HepG2 (cell line): ENCODE results near the gene LRRC45. TPM values are rescaled to one million over a fixed set of nuclear protein-coding genes. Genes with fewer than 3 reads are reported as not detected.

Experiments
- ATM ChIP-seq: fragments of 450-650 bp; IDR thresholded peaks from 2 replicates; pipeline ENCODE4 v1.7.1; 2017; ENCODE audit warnings: mild to moderate bottlenecking, borderline replicate concordance
- KDM4B ChIP-seq: sonication (generic); formaldehyde crosslinking; IDR thresholded peaks from 2 replicates; pipeline ENCODE4 v1.4.0; 2020; ENCODE audit warnings: missing genetic modification reagents
- KLF6 ChIP-seq: IDR thresholded peaks from 2 replicates; pipeline ENCODE4 v1.8.0; 2016; ENCODE audit warnings: missing biosample characterization, missing genetic modification reagents
- MYC ChIP-seq: sonication (generic); formaldehyde crosslinking; IDR thresholded peaks from 2 replicates; pipeline ENCODE4 v1.9.0; 2021; ENCODE audit warnings: missing genetic modification reagents, borderline replicate concordance
- REXO4 ChIP-seq: sonication (generic); formaldehyde crosslinking; IDR thresholded peaks from 2 replicates; pipeline ENCODE4 v1.8.0; 2022; ENCODE audit warnings: missing genetic modification reagents, mild to moderate bottlenecking, borderline replicate concordance
- RNF219 ChIP-seq: sonication (generic); formaldehyde crosslinking; IDR thresholded peaks from 2 replicates; pipeline ENCODE4 v1.5.0; 2020; ENCODE audit warnings: mild to moderate bottlenecking, missing genetic modification reagents
- SETDB1 ChIP-seq: sonication (generic); formaldehyde crosslinking; IDR thresholded peaks from 2 replicates; pipeline ENCODE4 v1.5.1; 2020; ENCODE audit warnings: missing genetic modification reagents, mild to moderate bottlenecking, borderline replicate concordance
- SP1 ChIP-seq, 2 experiments: fragments of 450-650 bp in 1 of 2; sonication (generic) in 1 of 2; formaldehyde crosslinking in 1 of 2; IDR thresholded peaks; 2 replicates each; pipeline versions ENCODE4 v1.4.0 to v1.6.1; 2016 to 2020; ENCODE audit warnings: missing genetic modification reagents in 1 of 2
- ZFP1 ChIP-seq: IDR thresholded peaks from 2 replicates; pipeline ENCODE4 v1.6.1; 2016
- ZNF605 ChIP-seq: sonication (generic); formaldehyde crosslinking; IDR thresholded peaks from 2 replicates; pipeline ENCODE4 v1.8.0; 2022; ENCODE audit warnings: mild to moderate bottlenecking, missing genetic modification reagents
- ZNF800 ChIP-seq: sonication (generic); formaldehyde crosslinking; IDR thresholded peaks from 2 replicates; pipeline ENCODE4 v1.4.0; 2020; ENCODE audit warnings: missing genetic modification reagents
- ZSCAN29 ChIP-seq: sonication (generic); formaldehyde crosslinking; conservative IDR thresholded peaks from 2 replicates; pipeline ENCODE4 v1.4.0; 2020; ENCODE audit warnings: mild to moderate bottlenecking, missing genetic modification reagents
- polyA plus RNA-seq, 8 experiments: library from polyadenylated mRNA; depleted of rRNA in 3 of 8; stranded (reverse) in 7 of 8; unstranded in 1 of 8; fragments of >200 nt; fragmentation: Illumina TruSeq in 4 of 8; extraction: Trizol in 4 of 8; gene quantifications; 2 replicates each; pipeline versions ENCODE4 v1.2.1 to v1.2.3, GENCODE V29; 2011 to 2016; ENCODE audit warnings: low read depth in 4 of 8, missing spikeins in 1 of 8, mixed read lengths in 1 of 8; ENCODE audit not compliant: insufficient read depth in 1 of 8
- total RNA-seq, 5 experiments: library from RNA; depleted of rRNA; stranded (reverse); fragments of >200 nt; fragmentation: Illumina TruSeq; extraction: Trizol; gene quantifications; 2 replicates each; pipeline ENCODE4 v1.2.3, GENCODE V29; 2016; ENCODE audit warnings: low read depth in 1 of 5
- TF ChIP-seq, protein P1 (sequence below): sonication (generic); formaldehyde crosslinking; IDR thresholded peaks from 2 replicates; pipeline ENCODE4 v1.5.1; 2020; ENCODE audit warnings: missing genetic modification reagents, mild to moderate bottlenecking, borderline replicate concordance
- TF ChIP-seq, protein P2 (sequence below): sonication (generic); formaldehyde crosslinking; IDR thresholded peaks from 2 replicates; pipeline ENCODE4 v1.4.0; 2020; ENCODE audit warnings: low read depth, mild to moderate bottlenecking, missing genetic modification reagents
- TF ChIP-seq, protein P3 (sequence below): sonication (generic); formaldehyde crosslinking; IDR thresholded peaks from 2 replicates; pipeline ENCODE4 v1.5.0; 2020; ENCODE audit warnings: missing genetic modification reagents
- TF ChIP-seq, protein P4 (sequence below): sonication (generic); formaldehyde crosslinking; IDR thresholded peaks from 2 replicates; pipeline ENCODE4 v1.5.0; 2020; ENCODE audit warnings: missing genetic modification reagents, mild to moderate bottlenecking, borderline replicate concordance

The LRRC45 gene
- total and polyA plus RNA-seq, 2 of the 13 experiments (the other 11 are each of a cell fraction or from before 2014, with no cell fraction given) = 11.6 to 48.1 TPM

- TF ChIP-seq RNF219 (CRISPR knock-in tag) (peak; percentile 1; the same call in 1 of the 2 replicates), KLF6 (peak; percentile 39; the same call in 1 of the 2 replicates), MYC (CRISPR knock-in tag) (peak; percentile 67; the same call in 1 of the 2 replicates), ZFP1 (CRISPR knock-in tag) (0 out of 2 replicates have a peak, but pooled peaks have one; percentile 44), ATM (no peak), ZSCAN29 (no peak; the same call in 1 of the 2 replicates), ZNF605 (CRISPR knock-in tag) (peak; percentile 85; the same call in 1 of the 2 replicates), SP1 (IDR thresholded peaks at IDR 0.05) (no peak), SP1 (CRISPR knock-in tag; IDR thresholded peaks at IDR 0.05) (peak; percentile 62), SETDB1 (CRISPR knock-in tag) (no peak), KDM4B (CRISPR knock-in tag) (0 out of 2 replicates have a peak, but pooled peaks have one; percentile 7), REXO4 (CRISPR knock-in tag) (no peak), ZNF800 (CRISPR knock-in tag) (peak; percentile 95)
- TF ChIP-seq, protein P1, sequence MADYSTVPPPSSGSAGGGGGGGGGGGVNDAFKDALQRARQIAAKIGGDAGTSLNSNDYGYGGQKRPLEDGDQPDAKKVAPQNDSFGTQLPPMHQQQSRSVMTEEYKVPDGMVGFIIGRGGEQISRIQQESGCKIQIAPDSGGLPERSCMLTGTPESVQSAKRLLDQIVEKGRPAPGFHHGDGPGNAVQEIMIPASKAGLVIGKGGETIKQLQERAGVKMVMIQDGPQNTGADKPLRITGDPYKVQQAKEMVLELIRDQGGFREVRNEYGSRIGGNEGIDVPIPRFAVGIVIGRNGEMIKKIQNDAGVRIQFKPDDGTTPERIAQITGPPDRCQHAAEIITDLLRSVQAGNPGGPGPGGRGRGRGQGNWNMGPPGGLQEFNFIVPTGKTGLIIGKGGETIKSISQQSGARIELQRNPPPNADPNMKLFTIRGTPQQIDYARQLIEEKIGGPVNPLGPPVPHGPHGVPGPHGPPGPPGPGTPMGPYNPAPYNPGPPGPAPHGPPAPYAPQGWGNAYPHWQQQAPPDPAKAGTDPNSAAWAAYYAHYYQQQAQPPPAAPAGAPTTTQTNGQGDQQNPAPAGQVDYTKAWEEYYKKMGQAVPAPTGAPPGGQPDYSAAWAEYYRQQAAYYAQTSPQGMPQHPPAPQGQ (CRISPR knock-in tag) = 0 out of 2 replicates have a peak, but pooled peaks have one; percentile 58
- TF ChIP-seq, protein P2, sequence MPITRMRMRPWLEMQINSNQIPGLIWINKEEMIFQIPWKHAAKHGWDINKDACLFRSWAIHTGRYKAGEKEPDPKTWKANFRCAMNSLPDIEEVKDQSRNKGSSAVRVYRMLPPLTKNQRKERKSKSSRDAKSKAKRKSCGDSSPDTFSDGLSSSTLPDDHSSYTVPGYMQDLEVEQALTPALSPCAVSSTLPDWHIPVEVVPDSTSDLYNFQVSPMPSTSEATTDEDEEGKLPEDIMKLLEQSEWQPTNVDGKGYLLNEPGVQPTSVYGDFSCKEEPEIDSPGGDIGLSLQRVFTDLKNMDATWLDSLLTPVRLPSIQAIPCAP (CRISPR knock-in tag) = no peak
- TF ChIP-seq, protein P3, sequence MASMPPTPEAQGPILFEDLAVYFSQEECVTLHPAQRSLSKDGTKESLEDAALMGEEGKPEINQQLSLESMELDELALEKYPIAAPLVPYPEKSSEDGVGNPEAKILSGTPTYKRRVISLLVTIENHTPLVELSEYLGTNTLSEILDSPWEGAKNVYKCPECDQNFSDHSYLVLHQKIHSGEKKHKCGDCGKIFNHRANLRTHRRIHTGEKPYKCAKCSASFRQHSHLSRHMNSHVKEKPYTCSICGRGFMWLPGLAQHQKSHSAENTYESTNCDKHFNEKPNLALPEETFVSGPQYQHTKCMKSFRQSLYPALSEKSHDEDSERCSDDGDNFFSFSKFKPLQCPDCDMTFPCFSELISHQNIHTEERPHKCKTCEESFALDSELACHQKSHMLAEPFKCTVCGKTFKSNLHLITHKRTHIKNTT (CRISPR knock-in tag) = peak; percentile 23; the same call in 1 of the 2 replicates
- TF ChIP-seq, protein P4, sequence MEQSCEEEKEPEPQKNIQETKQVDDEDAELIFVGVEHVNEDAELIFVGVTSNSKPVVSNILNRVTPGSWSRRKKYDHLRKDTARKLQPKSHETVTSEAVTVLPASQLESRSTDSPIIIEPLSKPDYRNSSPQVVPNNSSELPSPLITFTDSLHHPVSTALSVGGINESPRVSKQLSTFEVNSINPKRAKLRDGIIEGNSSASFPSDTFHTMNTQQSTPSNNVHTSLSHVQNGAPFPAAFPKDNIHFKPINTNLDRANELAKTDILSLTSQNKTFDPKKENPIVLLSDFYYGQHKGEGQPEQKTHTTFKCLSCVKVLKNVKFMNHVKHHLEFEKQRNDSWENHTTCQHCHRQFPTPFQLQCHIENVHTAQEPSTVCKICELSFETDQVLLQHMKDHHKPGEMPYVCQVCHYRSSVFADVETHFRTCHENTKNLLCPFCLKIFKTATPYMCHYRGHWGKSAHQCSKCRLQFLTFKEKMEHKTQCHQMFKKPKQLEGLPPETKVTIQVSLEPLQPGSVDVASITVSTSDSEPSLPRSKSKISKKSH (CRISPR knock-in tag) = no peak
These were observed 1.8 kb upstream of the LRRC45 start (continued) for GRCh38 chr17:82021107-82021899.
